Measurements from ENCODE around the gene ENAM.
A peak's percentile ranks its signal among the peaks of the same experiment; 100 is the strongest.

Gene ENAM

DNA sequence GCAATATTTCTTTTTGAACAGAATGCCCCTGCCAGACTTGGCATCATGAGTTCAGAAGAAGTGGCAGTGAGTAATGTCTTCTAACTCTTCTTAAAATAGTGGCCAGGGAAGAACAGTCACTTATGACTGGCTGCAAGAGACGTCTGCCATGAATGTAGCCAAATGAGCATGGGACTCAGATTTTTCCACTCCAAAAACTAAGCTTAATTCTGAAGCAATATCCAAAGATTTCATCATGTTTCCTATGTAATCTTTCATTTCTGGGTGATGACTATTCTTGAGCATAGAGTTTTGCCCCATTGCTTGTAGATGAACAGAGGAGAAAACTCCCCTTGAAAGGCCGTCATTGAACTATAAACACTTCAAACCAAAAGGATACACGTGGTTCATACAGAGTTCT is 24.7 kb upstream of the ENAM start:
- TF ChIP-seq, protein P1, sequence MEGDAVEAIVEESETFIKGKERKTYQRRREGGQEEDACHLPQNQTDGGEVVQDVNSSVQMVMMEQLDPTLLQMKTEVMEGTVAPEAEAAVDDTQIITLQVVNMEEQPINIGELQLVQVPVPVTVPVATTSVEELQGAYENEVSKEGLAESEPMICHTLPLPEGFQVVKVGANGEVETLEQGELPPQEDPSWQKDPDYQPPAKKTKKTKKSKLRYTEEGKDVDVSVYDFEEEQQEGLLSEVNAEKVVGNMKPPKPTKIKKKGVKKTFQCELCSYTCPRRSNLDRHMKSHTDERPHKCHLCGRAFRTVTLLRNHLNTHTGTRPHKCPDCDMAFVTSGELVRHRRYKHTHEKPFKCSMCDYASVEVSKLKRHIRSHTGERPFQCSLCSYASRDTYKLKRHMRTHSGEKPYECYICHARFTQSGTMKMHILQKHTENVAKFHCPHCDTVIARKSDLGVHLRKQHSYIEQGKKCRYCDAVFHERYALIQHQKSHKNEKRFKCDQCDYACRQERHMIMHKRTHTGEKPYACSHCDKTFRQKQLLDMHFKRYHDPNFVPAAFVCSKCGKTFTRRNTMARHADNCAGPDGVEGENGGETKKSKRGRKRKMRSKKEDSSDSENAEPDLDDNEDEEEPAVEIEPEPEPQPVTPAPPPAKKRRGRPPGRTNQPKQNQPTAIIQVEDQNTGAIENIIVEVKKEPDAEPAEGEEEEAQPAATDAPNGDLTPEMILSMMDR (IDR thresholded peaks at IDR 0.05; ENCODE audit: insufficient read depth, low read length, poor library complexity, severe bottlenecking) = no peak
- no peak overlapping the region for H3K4me3 ChIP-seq (replicated peaks; ENCODE audit: low read depth, low read length)
- H3K27me3 ChIP-seq (replicated peaks; ENCODE audit: control insufficient read depth, insufficient read depth, low read length) = no peaks in the 10 kb centered on the region
- H3K36me3 ChIP-seq (ENCODE audit: control insufficient read depth, insufficient read depth, low read length) = no peaks in the 10 kb centered on the region
- no peak for DNase-seq (ENCODE audit: extremely low read depth, insufficient read length)

DNA sequence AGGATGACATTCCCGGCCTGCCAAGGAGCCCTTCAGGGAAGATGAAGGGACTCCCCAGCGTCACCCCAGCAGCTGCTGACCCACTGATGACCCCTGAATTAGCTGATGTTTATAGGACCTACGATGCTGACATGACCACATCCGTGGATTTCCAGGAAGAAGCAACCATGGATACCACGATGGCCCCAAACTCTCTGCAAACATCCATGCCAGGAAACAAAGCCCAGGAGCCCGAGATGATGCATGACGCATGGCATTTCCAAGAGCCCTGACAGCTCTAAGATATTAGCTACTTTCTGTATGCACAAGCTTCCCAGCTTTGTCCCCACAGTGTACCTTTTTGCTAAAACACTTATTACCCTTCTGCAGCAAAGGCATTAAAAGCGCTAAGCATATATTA is 22.1 kb upstream of the ENAM start:
- DNase-seq (ENCODE audit: extremely low read depth, insufficient read length) = no peak
- Histone ChIP-seq H3K4me3 (replicated peaks; ENCODE audit: low read depth, low read length) (no peak overlapping the region), H3K36me3 (ENCODE audit: control insufficient read depth, insufficient read depth, low read length) (no peaks in the 10 kb centered on the region), H3K27me3 (replicated peaks; ENCODE audit: control insufficient read depth, insufficient read depth, low read length) (no peaks in the 10 kb centered on the region)
- TF ChIP-seq, protein P1 (IDR thresholded peaks at IDR 0.05; ENCODE audit: insufficient read depth, low read length, poor library complexity, severe bottlenecking) = no peak

DNA sequence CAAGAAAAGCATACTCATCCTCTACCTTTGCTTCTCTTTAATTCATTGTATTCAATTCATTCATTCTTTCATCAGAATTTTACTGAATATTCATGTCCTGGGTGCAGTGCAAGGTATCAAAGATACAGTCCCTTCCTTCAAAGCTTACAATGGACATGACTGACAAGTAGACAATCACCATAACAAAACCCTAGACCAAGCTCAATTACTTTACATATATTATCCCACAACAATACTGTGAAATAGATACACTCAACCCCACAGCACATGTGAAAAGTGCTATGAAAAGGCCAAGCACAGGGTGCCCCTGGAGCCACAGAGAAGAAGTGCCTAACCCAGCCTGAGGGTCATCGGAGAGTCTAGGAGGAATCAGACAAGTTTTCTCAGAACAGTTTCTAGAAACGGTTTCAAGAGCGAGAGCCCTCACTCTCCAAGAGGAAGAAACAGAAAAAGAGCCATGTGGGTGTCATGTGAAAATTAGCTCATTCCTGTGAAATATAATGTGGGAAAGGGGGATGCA is 21.1 kb upstream of the ENAM start:
- no peaks in the 10 kb centered on the region for H3K27me3 ChIP-seq (replicated peaks; ENCODE audit: control insufficient read depth, insufficient read depth, low read length)
- DNase-seq (ENCODE audit: extremely low read depth, insufficient read length) = no peak
- H3K4me3 ChIP-seq (replicated peaks; ENCODE audit: low read depth, low read length) = no peak overlapping the region
- H3K36me3 ChIP-seq (ENCODE audit: control insufficient read depth, insufficient read depth, low read length) = no peaks in the 10 kb centered on the region
- TF ChIP-seq, protein P1 (IDR thresholded peaks at IDR 0.05; ENCODE audit: insufficient read depth, low read length, poor library complexity, severe bottlenecking) = no peak

DNA sequence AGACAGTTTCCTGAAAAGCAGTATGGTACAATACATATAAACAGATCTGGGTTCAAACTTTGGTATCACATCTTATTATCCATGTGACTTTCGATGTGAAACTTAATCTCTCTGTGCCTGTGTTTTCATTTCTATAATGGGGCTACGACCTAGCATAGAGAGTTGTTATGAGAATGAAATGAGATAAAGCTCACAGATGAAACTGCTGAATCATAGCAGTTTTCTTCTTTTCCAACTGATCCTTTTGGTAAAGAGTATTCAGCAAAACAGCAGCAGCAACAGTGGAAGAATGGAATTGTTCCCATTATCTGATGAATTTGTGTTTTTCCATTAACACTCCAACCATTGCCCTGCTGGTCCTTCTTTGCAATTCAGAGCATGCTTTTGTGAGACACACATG is 20.2 kb upstream of the ENAM start:
- Histone ChIP-seq H3K4me3 (replicated peaks; ENCODE audit: low read depth, low read length) (no peak overlapping the region), H3K36me3 (ENCODE audit: control insufficient read depth, insufficient read depth, low read length) (no peaks in the 10 kb centered on the region), H3K27me3 (replicated peaks; ENCODE audit: control insufficient read depth, insufficient read depth, low read length) (no peaks in the 10 kb centered on the region)
- TF ChIP-seq, protein P1 (IDR thresholded peaks at IDR 0.05; ENCODE audit: insufficient read depth, low read length, poor library complexity, severe bottlenecking) = no peak
- no peak for DNase-seq (ENCODE audit: extremely low read depth, insufficient read length)

DNA sequence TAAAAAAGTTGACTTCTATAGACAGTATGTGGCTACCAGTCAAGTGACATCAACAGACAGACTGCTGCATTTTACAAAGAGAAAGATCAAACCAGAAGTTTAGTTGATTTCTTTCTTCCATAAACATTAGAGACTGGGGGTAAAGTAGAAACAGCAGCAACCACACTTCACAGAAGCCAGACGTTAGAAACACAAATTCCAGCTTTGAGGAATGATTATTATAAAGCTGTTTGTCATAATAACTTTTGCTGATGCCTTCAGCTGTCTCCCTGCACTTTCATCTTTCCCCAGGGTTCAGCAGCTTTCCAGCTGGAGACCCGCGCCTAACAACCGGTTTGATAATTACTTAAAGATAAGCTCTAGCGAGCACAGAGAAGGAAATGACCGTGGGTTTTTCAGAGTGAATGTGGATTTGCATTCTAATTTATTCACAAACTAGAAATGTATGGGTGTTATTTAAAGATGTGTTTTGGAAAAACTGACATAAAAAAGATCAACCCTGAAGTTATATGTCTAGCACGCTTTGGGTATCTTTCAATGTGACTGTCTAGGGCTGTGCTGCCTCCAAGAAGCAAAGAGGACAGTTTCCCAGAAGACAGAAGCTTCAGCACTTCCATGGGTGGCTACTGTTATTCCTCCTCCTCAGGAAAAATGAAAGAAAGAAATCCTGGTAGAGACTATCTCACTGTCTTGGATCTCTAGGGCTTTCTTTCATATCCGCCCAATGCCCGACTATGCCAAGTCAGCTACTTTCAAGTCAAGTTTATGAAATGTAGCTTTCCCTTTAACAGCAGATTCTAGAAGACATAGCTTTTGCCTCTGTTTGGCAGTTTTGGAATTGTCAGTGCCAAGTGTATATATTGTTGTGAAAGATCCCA is 15.0 kb upstream of the ENAM start:
- Histone ChIP-seq H3K27me3 (replicated peaks; ENCODE audit: control insufficient read depth, insufficient read depth, low read length) (no peaks in the 10 kb centered on the region), H3K4me3 (replicated peaks; ENCODE audit: low read depth, low read length) (peak overlapping the region; percentile 17), H3K36me3 (ENCODE audit: control insufficient read depth, insufficient read depth, low read length) (no peaks in the 10 kb centered on the region)
- no peak for DNase-seq (ENCODE audit: extremely low read depth, insufficient read length)
- TF ChIP-seq, protein P1 (IDR thresholded peaks at IDR 0.05; ENCODE audit: insufficient read depth, low read length, poor library complexity, severe bottlenecking) = no peak

Data from GM06990 (cell line).